NCI-H446 treated with DMSO at 0.1 percent for 48 hours (cell line): ENCODE results near the gene WTAP.
"Not testable (repeated sequence)": the region's sequence is repeated elsewhere in the genome, so short reads cannot be mapped to it uniquely, and the experiment has no call there.

ENCODE experiments used
- DNase-seq: peaks from one replicate; lab custom pipeline; 2025; lab: John Stamatoyannopoulos, UW

The WTAP gene

DNA sequence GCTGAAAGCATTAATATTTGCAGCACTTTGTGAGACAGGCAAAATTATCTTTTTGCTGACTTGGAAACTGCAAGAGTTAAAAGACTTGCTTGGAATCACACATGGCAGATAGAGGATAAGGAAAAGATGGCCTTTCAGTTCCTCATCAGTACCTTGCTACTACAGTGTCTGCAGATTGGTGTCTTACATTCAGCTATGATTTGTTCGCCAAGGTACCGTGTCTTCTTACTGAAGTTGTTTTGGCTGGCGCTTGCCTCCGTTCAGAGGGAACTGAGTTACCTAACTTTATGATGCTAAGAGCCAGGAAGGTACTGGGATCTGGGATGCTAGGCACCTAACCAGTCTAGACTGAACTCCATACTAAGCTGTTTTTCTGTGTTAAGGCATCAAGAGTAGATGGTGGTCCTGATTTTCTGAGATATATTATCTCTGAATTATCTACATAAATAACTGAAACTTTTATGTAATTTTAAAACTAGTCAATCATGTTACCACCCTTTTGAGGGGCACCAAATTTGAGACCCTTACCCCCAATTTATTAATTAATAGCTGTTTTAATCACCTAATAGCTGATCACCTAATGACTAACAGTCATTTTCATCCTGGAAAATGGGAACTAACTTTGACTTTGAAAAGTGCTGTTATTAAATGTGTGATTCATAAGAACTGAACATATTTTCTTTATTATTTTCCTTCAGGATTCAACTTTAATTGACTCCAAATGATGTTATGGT is 2.5 kb downstream of the WTAP start:
- DNase-seq, result no peak

- DNase-seq, result no peak
Measured at GRCh38 chr6:159730332-159730676, 3.0 kb downstream of the WTAP start.

DNA sequence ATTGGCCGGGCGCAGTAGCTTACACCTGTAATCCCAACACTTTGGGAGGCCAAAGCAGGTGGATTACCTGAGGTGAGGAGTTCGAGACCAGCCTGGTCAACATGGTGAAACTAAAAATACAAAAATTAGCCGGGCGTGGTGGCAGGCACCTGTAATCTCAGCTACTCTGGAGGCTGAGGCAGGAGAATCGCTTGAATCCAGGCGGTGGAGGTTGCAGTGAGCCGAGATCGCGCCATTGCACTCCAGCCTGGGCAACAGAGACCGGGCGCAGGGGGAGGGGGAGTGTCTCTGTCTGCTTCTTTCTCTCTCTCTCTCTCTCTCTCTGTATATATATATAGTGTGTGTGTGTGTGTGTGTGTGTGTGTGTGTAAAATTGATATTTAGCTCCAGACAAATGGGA is 5.2 kb downstream of the WTAP start:
- DNase-seq, result not testable (repeated sequence)

DNA sequence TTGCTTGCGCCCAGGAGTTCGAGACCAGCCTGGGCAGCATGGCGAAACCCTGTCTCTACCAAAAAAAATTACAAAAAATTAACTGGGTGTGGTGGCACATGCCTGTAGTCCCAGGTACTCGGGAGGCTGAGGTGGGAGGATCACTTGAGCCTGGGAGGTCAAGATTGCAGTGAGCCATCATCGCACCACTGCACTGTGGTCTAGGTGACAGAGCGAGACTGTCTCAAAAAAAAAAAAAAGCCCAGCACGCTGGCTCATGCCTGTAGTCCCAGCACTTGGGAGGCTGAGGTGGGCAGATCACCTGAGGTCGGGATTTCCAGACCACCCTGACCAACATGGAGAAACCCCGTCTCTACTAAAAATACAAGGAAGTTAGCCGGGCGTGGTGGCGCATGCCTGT is 6.1 kb downstream of the WTAP start:
- DNase-seq, result not testable (repeated sequence)

GRCh38 chr6:159736908-159737307 is 9.6 kb downstream of the WTAP start:
- no peak for DNase-seq

DNA sequence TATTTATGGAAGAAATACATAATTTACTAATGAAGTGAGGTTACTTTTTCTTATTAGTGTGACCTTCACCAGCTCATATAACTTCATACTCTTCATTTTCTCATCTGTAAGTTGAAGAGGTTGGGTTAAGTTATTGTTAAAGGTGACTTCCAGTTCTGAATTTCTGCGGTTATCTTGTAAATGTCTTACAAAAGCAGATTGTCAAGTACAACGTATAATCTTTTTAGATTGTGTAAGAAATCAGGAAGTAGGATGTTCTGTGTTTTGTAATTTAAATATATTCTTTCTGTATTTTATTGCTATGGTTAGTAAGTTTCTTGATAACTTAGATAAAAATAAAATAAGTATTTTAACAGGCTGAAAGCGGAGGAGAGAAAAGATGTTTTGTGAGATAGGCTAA is 12.0 kb downstream of the WTAP start:
- DNase-seq, result no peak

- DNase-seq, result no peak
Measured at GRCh38 chr6:159742165-159742564, 14.9 kb downstream of the WTAP start.

DNA sequence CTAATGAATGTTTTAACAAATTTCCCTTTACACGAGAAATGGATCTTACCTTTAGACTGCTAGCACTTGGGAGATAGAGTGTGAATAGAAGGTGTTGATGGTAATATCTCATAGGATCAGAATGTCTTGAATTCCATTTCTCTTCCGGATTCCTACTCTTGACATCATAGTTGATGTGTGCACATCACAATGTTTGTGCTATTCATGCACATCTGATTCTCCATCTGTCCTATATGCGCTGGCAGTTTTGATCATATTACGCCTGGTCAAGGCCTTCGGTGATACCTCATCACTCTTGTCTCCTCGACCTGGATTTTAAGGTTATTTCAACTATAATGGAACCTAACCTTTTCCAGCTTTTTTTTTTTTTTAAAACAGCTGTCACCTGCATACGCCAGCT is 17.8 kb downstream of the WTAP start:
- DNase-seq, result no peak

GRCh38 chr6:159746759-159747158 is 19.5 kb downstream of the WTAP start:
- no peak for DNase-seq

- not testable (repeated sequence) for DNase-seq
Measured at GRCh38 chr6:159748127-159748526, 20.8 kb downstream of the WTAP start.

DNA sequence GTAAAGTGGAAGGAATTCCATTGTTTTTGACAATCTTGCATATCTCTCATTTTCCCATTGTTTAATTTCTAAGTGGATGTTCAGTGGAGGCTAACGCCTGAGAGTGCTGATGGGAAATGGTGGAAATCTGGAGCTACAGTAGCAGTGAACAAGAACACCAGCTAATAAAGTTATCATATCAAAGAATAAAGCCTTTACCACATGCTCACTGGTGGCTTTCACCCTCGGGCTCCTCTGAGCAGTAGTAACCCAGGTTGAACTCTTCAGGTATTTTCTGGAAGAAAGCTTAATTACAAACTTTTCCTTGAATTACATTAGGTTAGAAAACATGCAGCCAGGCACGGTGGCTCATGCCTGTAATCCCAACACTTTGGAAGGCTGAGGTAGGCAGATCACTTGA is 24.1 kb downstream of the WTAP start:
- no peak for DNase-seq

GRCh38 chr6:159753081-159753872 is 26.0 kb downstream of the WTAP start:
- no peak for DNase-seq

DNA sequence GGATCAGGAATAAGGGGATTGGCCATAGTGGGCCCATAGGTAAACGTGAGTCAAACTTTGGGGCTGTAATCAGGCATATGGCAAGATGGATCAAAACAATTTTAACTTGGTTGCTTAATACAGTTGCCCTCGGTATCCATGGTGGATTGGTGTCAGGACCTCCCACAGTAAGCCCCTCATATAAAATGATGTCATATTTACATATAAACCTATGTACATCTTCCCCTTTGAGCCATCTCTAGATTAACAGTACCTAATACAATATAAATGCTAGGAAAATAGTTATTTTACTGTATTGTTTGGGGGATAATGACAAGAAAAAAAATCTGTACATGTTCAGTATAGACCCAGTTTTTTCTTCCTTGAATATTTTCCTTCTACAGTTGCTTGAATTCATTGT is 27.1 kb downstream of the WTAP start:
- no peak for DNase-seq

- no peak for DNase-seq
Measured at GRCh38 chr6:159754959-159755914, 27.9 kb downstream of the WTAP start.

GRCh38 chr6:159756508-159756907 is 29.2 kb downstream of the WTAP start:
- DNase-seq, result no peak

GRCh38 chr6:159758031-159759001 is 31.0 kb downstream of the WTAP start:
- no peak for DNase-seq

- DNase-seq, result no peak
Measured at GRCh38 chr6:159759645-159760044, 32.3 kb downstream of the WTAP start.

DNA sequence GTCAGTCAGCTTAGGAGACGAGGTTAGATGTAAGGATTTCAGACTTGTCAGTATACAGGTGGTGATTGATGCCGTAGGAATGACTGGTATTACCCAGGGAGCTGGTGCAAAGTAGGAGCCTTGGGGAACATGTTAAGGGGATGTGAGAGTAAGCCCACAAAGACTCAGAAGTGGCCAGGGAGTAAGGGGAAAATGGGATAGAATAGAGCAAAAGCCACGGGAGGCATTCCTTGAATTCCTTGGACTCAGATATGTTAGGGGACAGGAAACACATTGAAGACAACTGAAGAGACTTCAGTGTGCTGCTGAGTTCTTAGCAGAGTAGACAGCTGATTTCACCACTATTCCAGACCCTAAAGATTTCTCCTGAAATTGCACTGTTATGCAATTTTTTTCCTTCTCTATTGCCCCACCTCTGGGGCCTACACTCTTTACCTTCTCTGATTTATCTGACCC is 33.3 kb downstream of the WTAP start:
- no peak for DNase-seq

GRCh38 chr6:159761129-159761872 is 34.0 kb downstream of the WTAP start:
- DNase-seq, result no peak

GRCh38 chr6:159761873-159762680 is 34.8 kb downstream of the WTAP start, which contains the start of gene ACAT2:
TSS of gene ACAT2 (plus strand) at chr6:159762045. CDS start at chr6:159762088, 43 bp downstream.
- DNase-seq, result peak; percentile 86
